ENCODE measurements around the gene DOLK.
"Not testable (repeated sequence)": the region's sequence is repeated elsewhere in the genome, so short reads cannot be mapped to it uniquely, and the experiment has no call there.

Gene DOLK

DNA sequence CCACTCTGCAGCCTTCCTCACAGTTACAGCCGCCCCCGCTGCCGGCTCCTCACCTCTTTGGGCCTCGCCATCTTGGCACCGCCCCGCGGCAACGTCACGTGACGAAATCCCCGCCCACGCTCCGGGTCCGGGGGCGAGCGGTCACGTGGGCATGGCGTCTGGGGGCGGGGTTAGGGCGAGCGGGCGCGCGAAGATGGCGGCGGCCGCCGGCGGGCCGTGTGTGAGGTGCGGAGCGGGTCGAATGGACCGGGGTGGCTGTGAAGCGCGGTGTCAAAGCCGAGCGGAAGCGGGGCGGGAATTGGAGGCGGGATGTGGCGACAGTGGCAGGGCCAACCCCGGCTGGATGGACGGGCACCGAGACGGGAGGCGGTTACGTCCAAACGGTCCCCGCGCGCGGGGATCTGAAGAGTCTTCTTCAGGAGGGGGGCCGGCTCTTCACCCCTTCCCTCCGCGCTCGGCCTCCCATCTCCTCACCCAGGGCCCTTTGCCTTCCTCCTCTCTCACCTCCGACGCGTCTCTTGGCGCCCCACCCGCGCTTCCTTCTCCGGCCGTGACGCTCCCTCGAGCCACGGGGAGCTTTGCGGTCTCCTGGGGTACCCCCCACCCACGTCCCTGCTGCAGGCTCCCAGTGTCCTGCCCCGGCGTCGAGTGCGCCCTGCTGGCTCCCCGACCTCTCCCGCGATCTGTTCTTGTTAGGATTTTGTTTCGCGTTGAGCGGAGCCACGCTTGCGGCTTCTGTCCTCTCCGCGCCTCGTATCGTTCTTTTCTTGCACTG, at the start of gene DOLK, which contains the start of gene NUP188:
TSS of gene DOLK (minus strand) at position 77 of the 775 bp plus-strand sequence. CDS start 300 bp downstream, outside the sequence.
TSS of gene NUP188 (plus strand) at position 173 of the 775 bp plus-strand sequence. CDS start at position 194, 21 bp downstream.
- Mint-ChIP-seq H3K4me3 (peak within 1 kb of the TSS; percentile 100), H3K36me3 (ENCODE audit: insufficient read depth) (peaks cover 38% of the 10 kb centered on the region), H3K4me1 (peaks cover 30% of the 10 kb centered on the region), H3K27me3 (no peaks in the 10 kb centered on the region), H3K9me3 (no peaks in the 10 kb centered on the region), H3K27ac (ENCODE audit: low read depth) (peak within 1 kb of the TSS; percentile 95)
- DNase-seq (ENCODE audit: low spot score in 2 of 2): peak; percentile 98 to 100
- peak; percentile 90 for ATAC-seq (replicated peaks; ENCODE audit: extremely low read depth, poor library complexity, severe bottlenecking)

DNA sequence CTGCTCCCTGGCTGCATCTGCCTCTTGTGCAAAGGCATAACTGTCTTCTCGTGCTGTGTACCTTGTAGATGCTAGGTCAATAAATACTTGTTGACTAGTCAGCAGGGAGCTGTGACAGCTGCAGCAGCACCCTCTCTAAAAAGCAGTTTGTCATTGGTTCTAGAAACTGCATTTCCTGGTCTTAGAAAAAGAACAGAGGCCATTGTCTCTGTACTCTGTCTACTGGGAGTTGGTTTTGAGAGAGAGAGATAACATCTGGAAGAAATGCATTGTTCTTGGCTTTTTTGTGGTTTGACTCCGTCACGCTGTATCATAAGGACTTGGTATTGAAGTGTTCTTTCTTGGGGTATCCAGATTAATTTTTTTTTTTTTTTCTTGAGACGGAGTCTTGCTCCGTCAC, 48.4 kb upstream of the DOLK start:
- no peak overlapping the region for H3K4me3 Mint-ChIP-seq
- no peaks in the 10 kb centered on the region for H3K27me3 Mint-ChIP-seq
- H3K27ac Mint-ChIP-seq (ENCODE audit: low read depth): no peak overlapping the region
- peaks cover 70% of the 10 kb centered on the region for H3K36me3 Mint-ChIP-seq (ENCODE audit: insufficient read depth)
- ATAC-seq (replicated peaks; ENCODE audit: extremely low read depth, poor library complexity, severe bottlenecking) (no peak), DNase-seq (ENCODE audit: low spot score in 2 of 2) (no peak)
- H3K9me3 Mint-ChIP-seq: no peaks in the 10 kb centered on the region
- no peaks in the 10 kb centered on the region for H3K4me1 Mint-ChIP-seq

DNA sequence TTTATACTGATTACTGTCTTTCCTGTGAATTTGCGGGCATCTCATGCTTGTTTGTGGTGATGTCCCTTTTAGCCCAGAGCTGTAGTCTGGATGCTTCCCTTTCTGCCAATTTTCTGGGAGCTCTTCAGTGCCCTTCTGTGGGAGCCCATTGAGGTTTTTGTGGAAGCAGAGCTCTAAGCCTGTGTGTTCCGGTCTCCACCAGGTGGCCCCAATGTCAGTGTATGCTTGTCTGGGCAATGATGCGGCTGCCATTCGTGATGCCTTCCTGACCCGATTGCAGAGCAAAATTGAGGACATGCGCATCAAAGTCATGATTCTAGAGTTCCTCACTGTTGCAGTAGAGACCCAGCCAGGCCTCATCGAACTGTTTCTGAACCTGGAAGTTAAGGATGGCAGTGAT, 45.6 kb upstream of the DOLK start:
- Mint-ChIP-seq H3K9me3 (no peaks in the 10 kb centered on the region), H3K36me3 (ENCODE audit: insufficient read depth) (peaks cover 69% of the 10 kb centered on the region), H3K4me3 (no peak overlapping the region), H3K4me1 (no peaks in the 10 kb centered on the region), H3K27ac (ENCODE audit: low read depth) (no peak overlapping the region), H3K27me3 (no peaks in the 10 kb centered on the region)
- no peak for DNase-seq (ENCODE audit: low spot score in 2 of 2)
- no peak for ATAC-seq (replicated peaks; ENCODE audit: extremely low read depth, poor library complexity, severe bottlenecking)

DNA sequence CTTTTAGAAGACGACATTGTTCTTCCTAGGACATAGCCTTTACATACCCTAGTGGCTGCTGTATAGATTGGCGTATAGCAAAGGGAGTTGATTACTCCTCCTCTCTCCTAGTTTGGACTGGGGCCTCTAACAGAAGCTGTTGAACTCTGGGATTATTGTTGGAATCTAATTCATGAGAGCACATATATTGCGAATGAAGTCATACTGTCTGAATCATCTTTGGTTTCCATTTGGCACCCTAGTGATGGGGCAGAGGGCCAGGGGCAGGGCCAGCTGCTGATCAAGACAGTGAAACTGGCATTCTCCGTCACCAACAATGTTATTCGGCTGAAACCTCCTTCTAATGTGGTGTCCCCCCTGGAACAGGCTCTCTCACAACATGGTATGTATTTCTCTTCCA, 40.4 kb upstream of the DOLK start:
- no peak for ATAC-seq (replicated peaks; ENCODE audit: extremely low read depth, poor library complexity, severe bottlenecking)
- DNase-seq (ENCODE audit: low spot score in 2 of 2): no peak
- H3K4me1 Mint-ChIP-seq: no peaks in the 10 kb centered on the region
- H3K9me3 Mint-ChIP-seq: no peaks in the 10 kb centered on the region
- no peaks in the 10 kb centered on the region for H3K27me3 Mint-ChIP-seq
- H3K4me3 Mint-ChIP-seq: no peak overlapping the region
- H3K36me3 Mint-ChIP-seq (ENCODE audit: insufficient read depth): peaks cover 58% of the 10 kb centered on the region
- no peak overlapping the region for H3K27ac Mint-ChIP-seq (ENCODE audit: low read depth)

DNA sequence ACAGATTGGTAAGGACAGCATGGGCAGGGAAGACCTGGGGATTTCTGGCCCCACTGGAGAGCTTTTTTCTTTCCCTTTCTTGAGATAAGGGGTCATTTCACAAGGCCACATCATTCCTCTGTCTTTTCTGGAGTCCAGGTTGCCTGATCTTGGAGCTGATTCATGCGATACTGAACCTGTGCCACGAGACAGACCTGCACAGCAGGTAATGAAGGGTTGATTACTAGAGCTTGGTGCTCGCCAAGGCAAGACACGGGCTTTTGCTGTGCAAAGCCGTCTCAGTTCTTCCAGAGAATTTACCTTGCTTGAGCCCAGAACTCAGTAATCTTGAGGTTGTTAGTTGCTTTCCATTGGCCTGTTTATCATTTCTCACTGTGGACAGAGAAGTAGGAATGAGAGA, 39.3 kb upstream of the DOLK start:
- H3K36me3 Mint-ChIP-seq (ENCODE audit: insufficient read depth): peaks cover 60% of the 10 kb centered on the region
- ATAC-seq (replicated peaks; ENCODE audit: extremely low read depth, poor library complexity, severe bottlenecking) (no peak), DNase-seq (ENCODE audit: low spot score in 2 of 2) (no peak)
- H3K27me3 Mint-ChIP-seq: no peaks in the 10 kb centered on the region
- H3K4me3 Mint-ChIP-seq: no peak overlapping the region
- no peaks in the 10 kb centered on the region for H3K9me3 Mint-ChIP-seq
- H3K27ac Mint-ChIP-seq (ENCODE audit: low read depth): peak overlapping the region; percentile 47
- H3K4me1 Mint-ChIP-seq: no peaks in the 10 kb centered on the region

DNA sequence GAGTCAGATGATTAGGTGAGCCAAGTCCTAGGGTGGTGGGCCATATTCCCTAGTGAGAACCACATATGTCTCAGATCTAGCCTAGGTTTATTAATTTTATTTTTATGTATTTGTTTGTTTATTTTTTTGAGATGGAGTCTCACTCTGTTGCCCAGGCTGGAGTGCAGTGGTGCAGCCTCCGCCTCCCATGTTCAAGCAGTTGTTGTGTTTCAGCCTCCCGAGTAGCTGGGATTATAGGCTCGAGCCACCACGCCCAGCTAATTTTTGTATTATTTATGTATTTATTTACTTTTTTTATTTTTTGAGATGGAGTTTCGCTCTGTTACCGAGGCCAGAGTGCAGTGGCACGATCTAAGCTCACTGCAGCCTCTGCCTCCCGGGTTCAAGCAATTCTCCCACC, 36.1 kb upstream of the DOLK start:
- no peak overlapping the region for H3K4me3 Mint-ChIP-seq
- no peak overlapping the region for H3K27ac Mint-ChIP-seq (ENCODE audit: low read depth)
- ATAC-seq (replicated peaks; ENCODE audit: extremely low read depth, poor library complexity, severe bottlenecking) (no peak), DNase-seq (ENCODE audit: low spot score in 2 of 2) (no peak)
- H3K27me3 Mint-ChIP-seq: no peaks in the 10 kb centered on the region
- H3K9me3 Mint-ChIP-seq: no peaks in the 10 kb centered on the region
- no peaks in the 10 kb centered on the region for H3K4me1 Mint-ChIP-seq
- H3K36me3 Mint-ChIP-seq (ENCODE audit: insufficient read depth): peaks cover 71% of the 10 kb centered on the region

DNA sequence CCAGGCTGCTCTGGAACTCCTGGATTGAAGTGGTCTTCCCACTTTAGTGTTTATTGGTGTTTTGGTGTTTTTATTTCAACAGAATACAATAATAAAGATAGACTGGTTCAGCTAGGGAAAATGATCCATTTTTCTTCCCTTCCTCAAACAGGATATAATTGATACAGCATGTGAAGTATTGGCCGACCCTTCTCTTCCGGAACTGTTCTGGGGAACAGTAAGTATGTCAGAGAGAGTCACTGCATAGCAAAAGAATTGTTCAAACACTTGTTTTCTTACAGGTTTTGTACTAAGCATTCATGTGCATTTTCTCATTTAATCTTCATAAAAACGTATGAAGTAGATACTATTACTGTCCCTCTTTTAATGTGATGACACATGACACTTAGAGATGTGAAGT, 31.7 kb upstream of the DOLK start:
- no peaks in the 10 kb centered on the region for H3K27me3 Mint-ChIP-seq
- no peak overlapping the region for H3K4me3 Mint-ChIP-seq
- H3K9me3 Mint-ChIP-seq: no peaks in the 10 kb centered on the region

DNA sequence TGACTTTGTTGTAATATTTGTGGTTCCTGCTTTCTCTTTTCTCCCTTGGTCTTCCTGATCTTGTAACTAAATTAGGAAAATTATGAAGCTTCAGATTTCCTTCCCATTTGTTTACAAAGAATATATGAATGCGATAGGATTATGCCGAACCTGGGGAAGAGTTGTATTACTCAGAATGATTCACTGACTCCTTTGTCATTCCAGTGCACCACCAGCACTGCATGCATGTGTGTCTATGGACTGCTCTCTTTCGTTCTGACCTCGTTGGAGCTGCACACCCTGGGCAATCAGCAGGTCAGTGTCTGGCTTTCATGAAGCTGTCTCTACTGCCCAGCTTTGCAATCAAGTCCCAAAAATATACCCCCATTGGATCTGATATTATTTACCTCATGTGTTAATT, 25.6 kb upstream of the DOLK start:
- H3K27ac Mint-ChIP-seq (ENCODE audit: low read depth): no peak overlapping the region
- H3K4me1 Mint-ChIP-seq: no peaks in the 10 kb centered on the region
- no peaks in the 10 kb centered on the region for H3K27me3 Mint-ChIP-seq
- no peak overlapping the region for H3K4me3 Mint-ChIP-seq
- no peak for ATAC-seq (replicated peaks; ENCODE audit: extremely low read depth, poor library complexity, severe bottlenecking)
- H3K36me3 Mint-ChIP-seq (ENCODE audit: insufficient read depth): peaks cover 74% of the 10 kb centered on the region
- no peaks in the 10 kb centered on the region for H3K9me3 Mint-ChIP-seq
- no peak for DNase-seq (ENCODE audit: low spot score in 2 of 2)

More for the DNA sequence above, 31.7 kb upstream of the DOLK start:
- no peak for DNase-seq (ENCODE audit: low spot score in 2 of 2)
- Mint-ChIP-seq H3K4me1 (no peaks in the 10 kb centered on the region), H3K36me3 (ENCODE audit: insufficient read depth) (peaks cover 81% of the 10 kb centered on the region), H3K27ac (ENCODE audit: low read depth) (no peak overlapping the region)
- no peak for ATAC-seq (replicated peaks; ENCODE audit: extremely low read depth, poor library complexity, severe bottlenecking)

DNA sequence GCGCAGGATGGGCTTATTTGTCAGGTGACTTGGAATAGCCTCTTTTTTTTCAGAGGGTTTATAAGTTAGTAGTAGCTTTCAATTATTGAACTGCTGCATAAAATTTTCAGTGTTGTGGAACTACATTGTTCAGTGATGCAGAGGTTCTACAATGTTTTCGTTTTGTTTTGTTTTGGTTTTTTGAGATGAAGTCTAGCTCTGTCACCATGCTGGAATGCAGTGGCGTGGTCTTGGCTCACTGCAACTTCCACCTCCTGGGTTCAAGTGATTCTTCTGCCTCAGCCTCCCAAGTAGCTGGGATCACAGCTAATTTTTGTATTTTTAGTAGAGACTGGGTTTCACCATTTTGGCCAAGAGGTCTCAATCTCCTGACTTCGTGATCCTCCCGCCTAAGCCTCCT, 22.1 kb upstream of the DOLK start:
- DNase-seq (ENCODE audit: low spot score in 2 of 2) (no peak), ATAC-seq (replicated peaks; ENCODE audit: extremely low read depth, poor library complexity, severe bottlenecking) (no peak)
- Mint-ChIP-seq H3K9me3 (no peaks in the 10 kb centered on the region), H3K27me3 (no peaks in the 10 kb centered on the region), H3K4me1 (no peaks in the 10 kb centered on the region), H3K36me3 (ENCODE audit: insufficient read depth) (peaks cover 57% of the 10 kb centered on the region), H3K27ac (ENCODE audit: low read depth) (no peak overlapping the region), H3K4me3 (no peak overlapping the region)

DNA sequence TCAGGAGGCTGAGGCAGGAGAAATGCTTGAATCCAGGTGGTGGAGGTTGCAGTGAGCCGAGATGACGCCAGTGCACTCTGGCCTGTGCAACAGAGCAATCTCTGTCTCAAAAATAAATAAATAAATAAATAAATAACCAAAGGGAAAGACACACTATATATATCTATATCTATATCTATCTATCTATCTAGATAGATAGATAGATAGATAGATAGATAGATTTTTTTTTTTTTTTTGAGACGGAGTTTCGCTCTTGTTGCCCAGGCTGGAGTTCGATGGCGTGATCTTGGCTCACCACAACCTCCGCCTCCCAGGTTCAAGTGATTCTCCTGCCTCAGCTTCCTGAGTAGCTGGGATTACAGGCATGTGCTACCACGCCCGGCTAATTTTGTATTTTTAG, 14.0 kb upstream of the DOLK start:
- H3K27me3 Mint-ChIP-seq; ATAC-seq (replicated peaks; ENCODE audit: extremely low read depth, poor library complexity, severe bottlenecking); DNase-seq (ENCODE audit: low spot score in 2 of 2); H3K4me1 Mint-ChIP-seq; H3K27ac Mint-ChIP-seq (ENCODE audit: low read depth); H3K4me3 Mint-ChIP-seq; H3K9me3 Mint-ChIP-seq: not testable (repeated sequence)
- peaks cover 66% of the 10 kb centered on the region for H3K36me3 Mint-ChIP-seq (ENCODE audit: insufficient read depth)

DNA sequence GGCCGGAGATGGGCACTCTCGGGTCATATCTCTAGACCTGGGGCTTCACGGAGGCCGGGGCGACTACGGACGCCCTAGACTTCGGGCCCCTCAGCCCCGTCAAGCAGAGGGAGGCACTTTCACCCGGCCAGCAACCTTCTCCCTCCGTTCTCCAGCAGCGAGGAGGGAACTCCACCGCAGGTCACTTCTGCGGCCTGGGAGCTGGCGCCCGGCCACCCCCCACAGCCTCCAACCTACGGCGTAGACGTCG, 201 bp downstream of the DOLK start:
- H3K9me3 Mint-ChIP-seq: no peaks in the 10 kb centered on the region
- H3K36me3 Mint-ChIP-seq (ENCODE audit: insufficient read depth): peaks cover 35% of the 10 kb centered on the region
- H3K4me1 Mint-ChIP-seq: peaks cover 30% of the 10 kb centered on the region
- no peaks in the 10 kb centered on the region for H3K27me3 Mint-ChIP-seq
- H3K27ac Mint-ChIP-seq (ENCODE audit: low read depth): peak overlapping the region; percentile 95
- peak overlapping the region; percentile 100 for H3K4me3 Mint-ChIP-seq
- no peak for DNase-seq (ENCODE audit: low spot score in 2 of 2)
- no peak for ATAC-seq (replicated peaks; ENCODE audit: extremely low read depth, poor library complexity, severe bottlenecking)

DNA sequence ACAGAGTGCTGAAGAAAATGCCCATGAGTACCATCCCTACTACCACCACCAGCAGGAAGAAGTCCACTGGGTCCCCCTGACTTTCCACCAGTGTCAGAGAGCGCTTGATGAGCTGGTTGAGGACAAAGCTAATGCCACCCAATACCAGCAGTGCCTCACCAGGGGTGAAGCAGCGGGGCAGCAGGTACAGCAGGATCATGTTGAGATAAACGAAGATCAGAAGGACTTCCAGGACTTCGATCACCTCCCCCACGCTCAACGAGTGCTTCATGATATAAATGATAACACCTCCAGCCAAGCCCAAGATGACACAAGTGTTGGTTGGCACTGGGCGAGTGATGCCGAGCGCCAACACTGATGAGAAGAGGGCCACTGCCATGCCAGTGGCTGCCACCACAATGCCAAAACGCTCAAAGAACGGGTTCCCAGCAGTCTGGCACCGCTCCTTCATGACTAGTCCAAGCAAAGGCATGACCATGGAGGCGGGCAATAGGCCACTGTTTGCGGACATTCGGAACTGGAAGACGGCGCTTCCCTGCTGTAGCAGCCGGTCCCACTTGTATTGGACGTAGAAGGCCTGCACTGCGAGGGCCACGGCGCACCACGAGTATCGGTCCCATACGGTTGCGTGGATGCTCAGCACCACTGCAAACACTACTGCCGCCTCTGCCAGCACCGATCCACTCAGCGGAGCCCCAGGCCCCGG, 679 bp downstream of the DOLK start:
- Mint-ChIP-seq H3K4me1 (peaks cover 30% of the 10 kb centered on the region), H3K27me3 (no peaks in the 10 kb centered on the region), H3K4me3 (peak overlapping the region; percentile 100), H3K36me3 (ENCODE audit: insufficient read depth) (peaks cover 30% of the 10 kb centered on the region), H3K27ac (ENCODE audit: low read depth) (peak overlapping the region; percentile 95), H3K9me3 (no peaks in the 10 kb centered on the region)
- DNase-seq (ENCODE audit: low spot score in 2 of 2) (no peak), ATAC-seq (replicated peaks; ENCODE audit: extremely low read depth, poor library complexity, severe bottlenecking) (peak; percentile 22)

DNA sequence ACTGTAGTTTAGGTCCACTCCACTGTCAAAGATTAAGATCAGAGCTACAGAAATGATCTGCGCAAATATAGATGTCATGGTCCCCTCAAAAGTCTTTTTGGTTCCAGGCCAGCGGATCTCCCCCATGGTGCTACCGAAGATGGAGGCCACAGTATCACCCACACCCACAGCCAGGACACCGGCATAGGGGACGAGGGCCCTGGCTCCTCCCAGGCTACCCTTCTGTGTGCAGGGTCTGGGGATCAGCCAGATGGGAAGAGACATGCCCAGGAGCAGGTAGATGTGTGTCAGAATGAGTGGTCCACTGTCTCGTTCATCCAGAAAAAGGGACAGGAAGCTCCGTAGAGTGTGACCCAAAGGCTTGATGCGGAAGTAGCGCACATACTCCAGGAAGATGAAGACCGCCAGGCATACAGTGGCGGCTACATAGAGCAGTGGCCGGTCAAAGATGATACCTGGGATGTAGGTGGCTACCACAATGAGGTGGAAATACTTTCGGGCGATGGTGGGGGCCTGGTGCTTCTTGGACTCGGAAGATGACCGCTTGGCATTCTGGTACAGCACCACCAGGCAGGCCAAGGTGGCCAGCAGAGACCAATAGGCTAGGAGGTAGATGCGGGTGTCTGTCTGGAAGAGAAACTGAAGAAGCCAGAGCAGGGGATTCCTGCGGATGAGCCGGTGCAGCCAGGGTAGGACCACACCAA, 1.5 kb downstream of the DOLK start:
- Mint-ChIP-seq H3K27ac (ENCODE audit: low read depth) (peak overlapping the region; percentile 95), H3K27me3 (no peaks in the 10 kb centered on the region), H3K9me3 (no peaks in the 10 kb centered on the region), H3K4me3 (peak overlapping the region; percentile 100), H3K4me1 (peaks cover 30% of the 10 kb centered on the region), H3K36me3 (ENCODE audit: insufficient read depth) (peaks cover 25% of the 10 kb centered on the region)
- DNase-seq (ENCODE audit: low spot score in 2 of 2): no peak
- no peak for ATAC-seq (replicated peaks; ENCODE audit: extremely low read depth, poor library complexity, severe bottlenecking)
